SK-N-MC (cell line): ENCODE data around the gene PRR5L.
"Not testable (repeated sequence)": the region's sequence is repeated elsewhere in the genome, so short reads cannot be mapped to it uniquely, and the experiment has no call there.

Experiments used
- EZH2 ChIP-seq: fragments of 200-600 bp; sonication (generic); IDR thresholded peaks from one replicate; pipeline ENCODE4 v1.6.1; 2017; ENCODE audit warnings: antibody characterized with exemption
- POLR2AphosphoS5 ChIP-seq: IDR thresholded peaks from 2 replicates; pipeline ENCODE4 v1.6.1; 2012; ENCODE audit warnings: mild to moderate bottlenecking, low read depth, low read length, borderline replicate concordance

- TF ChIP-seq EZH2, POLR2AphosphoS5: not testable (repeated sequence)
Measured at GRCh38 chr11:36324956-36325355, 28.9 kb downstream of the PRR5L start.
